Upper lobe of left lung (tissue), 6 donors: ENCODE results near the gene SYNPR. TPM values are rescaled to one million over a fixed set of nuclear protein-coding genes. Genes with fewer than 3 reads are reported as not detected.

Source experiments
- ATAC-seq, 2 donors: fragments of 200-7000 bp; cut with Tn5 transposase; one replicate each; pipeline ENCODE4 v1.9.1; 2022; ENCODE audit warnings: mild to moderate bottlenecking in 2 of 2, moderate library complexity in 2 of 2; ENCODE audit not compliant: low FRiP score in 2 of 2
- DNase-seq, 2 donors: peaks; one replicate each; pipeline ENCODE4 v3.0.0-alpha.2; 2019 to 2020
- H3K27ac ChIP-seq, 4 donors: fragments of 200-600 bp; sonication (generic); one replicate each; pipeline ENCODE4 v1.5.1; 2016 to 2019
- H3K27me3 ChIP-seq, 4 donors: fragments of 200-600 bp; sonication (generic); one replicate each; pipeline ENCODE4 v1.5.1; 2017 to 2019
- H3K36me3 ChIP-seq, 4 donors: fragments of 200-600 bp; sonication (generic); one replicate each; pipeline ENCODE4 v1.5.1; 2016 to 2019
- H3K4me1 ChIP-seq, 4 donors: fragments of 200-600 bp; sonication (generic); one replicate each; pipeline ENCODE4 v1.5.1; 2018 to 2019
- H3K4me3 ChIP-seq, 4 donors: fragments of 200-600 bp; sonication (generic); one replicate each; pipeline ENCODE4 v1.5.1; 2017 to 2019; ENCODE audit warnings: mild to moderate bottlenecking in 2 of 4, moderate library complexity in 1 of 4
- H3K9me3 ChIP-seq, 4 donors: fragments of 200-600 bp; sonication (generic); one replicate each; pipeline ENCODE4 v1.5.1; 2018 to 2019
- CTCF ChIP-seq, 6 experiments: fragments of 450-650 bp in 4 of 6; fragments of 200-600 bp in 2 of 6; sonication (generic) in 2 of 6; IDR thresholded peaks; one replicate each; pipeline ENCODE4 v1.5.1; 2016 to 2019; ENCODE audit warnings: antibody characterized with exemption in 6 of 6
- EP300 ChIP-seq, 4 donors: sonication (generic); formaldehyde crosslinking; IDR thresholded peaks; one replicate each; pipeline ENCODE4 v1.5.1; 2017; ENCODE audit warnings: antibody characterized with exemption in 4 of 4, control low read depth in 2 of 4
- POLR2A ChIP-seq, 4 donors: fragments of 450-650 bp; IDR thresholded peaks; one replicate each; pipeline ENCODE4 v1.5.1; 2016 to 2017; ENCODE audit warnings: antibody characterized with exemption in 4 of 4, mild to moderate bottlenecking in 2 of 4
- POLR2AphosphoS5 ChIP-seq, 2 donors: sonication (generic); formaldehyde crosslinking; IDR thresholded peaks; one replicate each; pipeline ENCODE4 v1.5.1; 2017; ENCODE audit warnings: antibody characterized with exemption in 2 of 2
- WGBS, 2 donors: methylation state at CpG; one replicate each; pipeline ENCODE4 v1.1.5; 2017 to 2018; 5-methylcytosine and 5-hydroxymethylcytosine counted together
- total RNA-seq, 6 donors: library from RNA; depleted of rRNA in 4 of 6; stranded (reverse); fragments of >200 nt in 4 of 6; gene quantifications; one replicate each; pipeline versions ENCODE4 v1.1.0 to v1.2.1, GENCODE V29; 2016 to 2021
- donor health status: DM: no; HTN: no; CAD: no; lungs with moderate emphysema.
- donor health status: DM: no; HTN: yes; CAD: no; lungs with severe emphysema.

The SYNPR gene
- total RNA-seq, 6 donors from 2014 or later, result not detected

- no peak overlapping the region for H3K4me3 ChIP-seq
- TF ChIP-seq EP300 (IDR thresholded peaks at IDR 0.05), result no peak
- no peak for TF ChIP-seq POLR2AphosphoS5 (IDR thresholded peaks at IDR 0.05)
- no peak for TF ChIP-seq CTCF (IDR thresholded peaks at IDR 0.05)
- no peak for TF ChIP-seq POLR2A (IDR thresholded peaks at IDR 0.05)
- DNase-seq (no peak), ATAC-seq (no peak)
- peaks cover 4 to 7% (median 5%) of the 10 kb centered on the region in 4 donors for H3K9me3 ChIP-seq
- no peak overlapping the region for H3K27ac ChIP-seq
- no peaks in the 10 kb centered on the region for H3K27me3 ChIP-seq
- no peaks in the 10 kb centered on the region for H3K4me1 ChIP-seq
- no peaks in the 10 kb centered on the region for H3K36me3 ChIP-seq
- 79 to 86% methylated on average over 1 of the region's 1 CpG for WGBS, 2 donors
Observed at GRCh38 chr3:63585927-63586326, 307.8 kb downstream of the SYNPR start.

- Histone ChIP-seq H3K27ac (no peak overlapping the region), H3K27me3 (no peaks in the 10 kb centered on the region), H3K36me3 (no peaks in the 10 kb centered on the region), H3K4me3 (no peak overlapping the region), H3K9me3 (peaks cover 4 to 7% (median 5%) of the 10 kb centered on the region in 4 donors), H3K4me1 (no peaks in the 10 kb centered on the region)
- TF ChIP-seq EP300 (IDR thresholded peaks at IDR 0.05) (no peak), POLR2A (IDR thresholded peaks at IDR 0.05) (no peak), POLR2AphosphoS5 (IDR thresholded peaks at IDR 0.05) (no peak), CTCF (IDR thresholded peaks at IDR 0.05) (no peak)
- 94 to 97% methylated on average over 1 of the region's 1 CpG for WGBS, 2 donors
- DNase-seq, result no peak
- ATAC-seq, result no peak
Observed at GRCh38 chr3:63588895-63589294, 310.8 kb downstream of the SYNPR start.

- DNase-seq, result no peak
- no peaks in the 10 kb centered on the region for H3K36me3 ChIP-seq
- no peak for ATAC-seq
- H3K4me3 ChIP-seq, result no peak overlapping the region
- no peaks in the 10 kb centered on the region for H3K4me1 ChIP-seq
- no peak for TF ChIP-seq POLR2AphosphoS5 (IDR thresholded peaks at IDR 0.05)
- TF ChIP-seq POLR2A (IDR thresholded peaks at IDR 0.05), result no peak
- TF ChIP-seq EP300 (IDR thresholded peaks at IDR 0.05), result no peak
- no peak for TF ChIP-seq CTCF (IDR thresholded peaks at IDR 0.05)
- peaks cover 2 to 5% (median 4%) of the 10 kb centered on the region in 4 donors for H3K9me3 ChIP-seq
- H3K27me3 ChIP-seq, result no peaks in the 10 kb centered on the region
- 57 to 67% methylated on average over 2 of the region's 2 CpGs for WGBS, 2 donors
- H3K27ac ChIP-seq, result no peak overlapping the region
Observed at GRCh38 chr3:63593779-63594178, 315.7 kb downstream of the SYNPR start.

GRCh38 chr3:63595221-63595620 lies 317.1 kb downstream of the SYNPR start:
- TF ChIP-seq EP300 (IDR thresholded peaks at IDR 0.05), result no peak
- no peak for TF ChIP-seq POLR2A (IDR thresholded peaks at IDR 0.05)
- DNase-seq (no peak), ATAC-seq (no peak)
- no peaks in the 10 kb centered on the region for H3K36me3 ChIP-seq
- no peaks in the 10 kb centered on the region for H3K9me3 ChIP-seq
- no peak overlapping the region for H3K27ac ChIP-seq
- H3K27me3 ChIP-seq, result no peaks in the 10 kb centered on the region
- no peaks in the 10 kb centered on the region for H3K4me1 ChIP-seq
- H3K4me3 ChIP-seq, result no peak overlapping the region

- no peaks in the 10 kb centered on the region for H3K36me3 ChIP-seq
- H3K27me3 ChIP-seq, result no peaks in the 10 kb centered on the region
- H3K27ac ChIP-seq, result no peak overlapping the region
- TF ChIP-seq POLR2A (IDR thresholded peaks at IDR 0.05) (no peak), EP300 (IDR thresholded peaks at IDR 0.05) (no peak), POLR2AphosphoS5 (IDR thresholded peaks at IDR 0.05) (no peak), CTCF (IDR thresholded peaks at IDR 0.05) (no peak)
- no peaks in the 10 kb centered on the region for H3K9me3 ChIP-seq
- ATAC-seq (no peak), DNase-seq (no peak)
- no peaks in the 10 kb centered on the region for H3K4me1 ChIP-seq
- 65 to 97% methylated on average over 2 of the region's 2 CpGs for WGBS, 2 donors
- no peak overlapping the region for H3K4me3 ChIP-seq
Observed at GRCh38 chr3:63597019-63597418, 318.9 kb downstream of the SYNPR start.
